ENCODE results near the gene ENPP4.
"Not testable (repeated sequence)": the region's sequence is repeated elsewhere in the genome, so short reads cannot be mapped to it uniquely, and the experiment has no call there.

The ENPP4 gene

GRCh38 chr6:46105568-46105967 lies 24.2 kb upstream of the ENPP4 start:
- in situ Hi-C loops (cut with HindIII; ENCODE audit: low sequenced_read_pairs), result no loop called here
- DNase-seq (ENCODE audit: low read depth), result no peak
- no peak for TF ChIP-seq CTCF (IDR thresholded peaks at IDR 0.05; ENCODE audit: low read depth, low read length, missing control alignments)
- no peak overlapping the region for H3K4me3 ChIP-seq (ENCODE audit: low read depth, low read length)

- in situ Hi-C loops (cut with HindIII; ENCODE audit: low sequenced_read_pairs), result no loop called here
- DNase-seq (ENCODE audit: low read depth), result no peak
- no peak for TF ChIP-seq CTCF (IDR thresholded peaks at IDR 0.05; ENCODE audit: low read depth, low read length, missing control alignments)
- no peak overlapping the region for H3K4me3 ChIP-seq (ENCODE audit: low read depth, low read length)
Observed at GRCh38 chr6:46113370-46113769, 16.4 kb upstream of the ENPP4 start.

GRCh38 chr6:46115634-46116033 lies 14.2 kb upstream of the ENPP4 start:
- no peak overlapping the region for H3K4me3 ChIP-seq (ENCODE audit: low read depth, low read length)
- in situ Hi-C loops (cut with HindIII; ENCODE audit: low sequenced_read_pairs), result no loop called here
- no peak for DNase-seq (ENCODE audit: low read depth)
- no peak for TF ChIP-seq CTCF (IDR thresholded peaks at IDR 0.05; ENCODE audit: low read depth, low read length, missing control alignments)

- no peak overlapping the region for H3K4me3 ChIP-seq (ENCODE audit: low read depth, low read length)
- TF ChIP-seq CTCF (IDR thresholded peaks at IDR 0.05; ENCODE audit: low read depth, low read length, missing control alignments), result no peak
- DNase-seq (ENCODE audit: low read depth), result no peak
- in situ Hi-C loops (cut with HindIII; ENCODE audit: low sequenced_read_pairs), result no loop called here
Observed at GRCh38 chr6:46116289-46116688, 13.5 kb upstream of the ENPP4 start.

- DNase-seq (ENCODE audit: low read depth), result no peak
- in situ Hi-C loops (cut with HindIII; ENCODE audit: low sequenced_read_pairs), result no loop called here
- TF ChIP-seq CTCF (IDR thresholded peaks at IDR 0.05; ENCODE audit: low read depth, low read length, missing control alignments), result no peak
- no peak overlapping the region for H3K4me3 ChIP-seq (ENCODE audit: low read depth, low read length)
Observed at GRCh38 chr6:46118157-46118556, 11.6 kb upstream of the ENPP4 start.

- no peak for DNase-seq (ENCODE audit: low read depth)
- in situ Hi-C loops (cut with HindIII; ENCODE audit: low sequenced_read_pairs), result no loop called here
- TF ChIP-seq CTCF (IDR thresholded peaks at IDR 0.05; ENCODE audit: low read depth, low read length, missing control alignments), result no peak
- no peak overlapping the region for H3K4me3 ChIP-seq (ENCODE audit: low read depth, low read length)
Observed at GRCh38 chr6:46118836-46119235, 11.0 kb upstream of the ENPP4 start.

GRCh38 chr6:46119679-46120078 lies 10.1 kb upstream of the ENPP4 start:
- DNase-seq (ENCODE audit: low read depth); in situ Hi-C loops (cut with HindIII; ENCODE audit: low sequenced_read_pairs); H3K4me3 ChIP-seq (ENCODE audit: low read depth, low read length): not testable (repeated sequence)

Data from astrocyte of the cerebellum (primary cell).